MM.1S (cell line): Measurements from ENCODE around the gene VEZT.

Experiments
- DNase-seq: peaks from one replicate; pipeline ENCODE4 v3.0.0-alpha.2; 2015
- H2AFZ ChIP-seq: fragments of 300-600 bp; sonication (generic); 2 replicates; pipeline ENCODE4 v1.6.0; 2016; ENCODE audit warnings: antibody characterized with exemption, low read length
- H3F3A ChIP-seq: fragments of 300-600 bp; sonication (generic); 2 replicates; pipeline ENCODE4 v1.6.1; 2016; ENCODE audit warnings: mild to moderate bottlenecking, antibody characterized with exemption, low read length, moderate library complexity, mixed read lengths; ENCODE audit not compliant: insufficient read depth
- H3K27ac ChIP-seq: fragments of 300-600 bp; sonication (generic); 2 replicates; pipeline ENCODE4 v1.5.1; 2016; ENCODE audit warnings: mild to moderate bottlenecking, low read length
- H3K27me3 ChIP-seq: fragments of 300-600 bp; sonication (generic); replicated peaks from 2 replicates; pipeline ENCODE4 v1.6.0; 2016; ENCODE audit warnings: low read length; ENCODE audit not compliant: insufficient read depth
- H3K36me3 ChIP-seq: fragments of 300-600 bp; sonication (generic); replicated peaks from 2 replicates; pipeline ENCODE4 v1.6.1; 2016; ENCODE audit warnings: mild to moderate bottlenecking, low read length, mixed read lengths; ENCODE audit not compliant: insufficient read depth
- H3K4me1 ChIP-seq: fragments of 300-600 bp; sonication (generic); 2 replicates; pipeline ENCODE4 v1.6.1; 2016; ENCODE audit warnings: low read length, mixed read lengths
- H3K4me2 ChIP-seq: fragments of 300-600 bp; sonication (generic); 2 replicates; pipeline ENCODE4 v1.6.0; 2016; ENCODE audit warnings: low read depth, low read length
- H3K4me3 ChIP-seq: fragments of 300-600 bp; sonication (generic); 2 replicates; pipeline ENCODE4 v1.5.1; 2016; ENCODE audit warnings: low read length, mixed read lengths
- H3K79me2 ChIP-seq: fragments of 300-600 bp; sonication (generic); 2 replicates; pipeline ENCODE4 v1.6.1; 2016; ENCODE audit warnings: mixed run types, low read length, mixed read lengths
- H3K9ac ChIP-seq: fragments of 300-600 bp; sonication (generic); 2 replicates; pipeline ENCODE4 v1.6.1; 2016; ENCODE audit warnings: low read length, mixed read lengths
- H3K9me2 ChIP-seq: fragments of 300-600 bp; sonication (generic); replicated peaks from 2 replicates; pipeline ENCODE4 v1.6.1; 2016; ENCODE audit warnings: mild to moderate bottlenecking, low read length, mixed read lengths; ENCODE audit not compliant: insufficient read depth
- H3K9me3 ChIP-seq: fragments of 300-600 bp; sonication (generic); replicated peaks from 2 replicates; pipeline ENCODE4 v1.6.1; 2016; ENCODE audit warnings: mild to moderate bottlenecking, low read length, mixed read lengths; ENCODE audit not compliant: insufficient read depth
- H4K20me1 ChIP-seq: fragments of 300-600 bp; sonication (generic); 2 replicates; pipeline ENCODE4 v1.6.1; 2016; ENCODE audit warnings: mild to moderate bottlenecking, low read length, moderate library complexity, mixed read lengths; ENCODE audit not compliant: insufficient read depth
- CTCF ChIP-seq: fragments of 300-600 bp; sonication (generic); IDR thresholded peaks from 2 replicates; pipeline ENCODE4 v1.5.1; 2016; ENCODE audit warnings: antibody characterized with exemption, low read length, mixed read lengths
- EZH2 ChIP-seq: fragments of 300-600 bp; sonication (generic); optimal IDR thresholded peaks from 2 replicates; pipeline ENCODE3; 2017; ENCODE audit warnings: low read depth, mild to moderate bottlenecking, antibody characterized with exemption, low read length, mixed read lengths
- EZH2phosphoT487 ChIP-seq: fragments of 300-600 bp; sonication (generic); IDR thresholded peaks from 2 replicates; pipeline ENCODE4 v1.6.1; 2018; ENCODE audit warnings: antibody characterized with exemption, low read length

VEZT gene

GRCh38 chr12:95207407-95207806, 10.2 kb upstream of the VEZT start:
- no peak for DNase-seq
- no peak overlapping the region for H3K4me2 ChIP-seq

GRCh38 chr12:95208678-95209077, 8.9 kb upstream of the VEZT start:
- Histone ChIP-seq H3K36me3 (no peaks in the 10 kb centered on the region), H3K9me3 (no peaks in the 10 kb centered on the region), H4K20me1 (no peaks in the 10 kb centered on the region), H3K79me2 (no peaks in the 10 kb centered on the region), H2AFZ (no peak overlapping the region), H3K27ac (no peak overlapping the region), H3K9me2 (no peaks in the 10 kb centered on the region), H3K9ac (no peak overlapping the region), H3K4me3 (no peak overlapping the region), H3K27me3 (no peaks in the 10 kb centered on the region), H3K4me2 (no peak overlapping the region), H3F3A (no peaks in the 10 kb centered on the region), H3K4me1 (0 out of 2 replicates have a peak, but pooled peaks cover 3% of the 10 kb centered on the region)
- TF ChIP-seq EZH2 (no peak), CTCF (no peak), EZH2phosphoT487 (no peak)
- no peak for DNase-seq

More at GRCh38 chr12:95207407-95207806, 10.2 kb upstream of the VEZT start:
- Histone ChIP-seq H3K36me3 (no peaks in the 10 kb centered on the region), H3K9me3 (no peaks in the 10 kb centered on the region), H2AFZ (no peak overlapping the region), H3K27ac (no peak overlapping the region), H3K79me2 (no peaks in the 10 kb centered on the region), H3K9me2 (no peaks in the 10 kb centered on the region), H3K4me3 (no peak overlapping the region), H3K27me3 (no peaks in the 10 kb centered on the region), H4K20me1 (no peaks in the 10 kb centered on the region), H3K9ac (no peak overlapping the region), H3F3A (no peaks in the 10 kb centered on the region), H3K4me1 (0 out of 2 replicates have a peak, but pooled peaks cover 3% of the 10 kb centered on the region)
- no peak for TF ChIP-seq EZH2phosphoT487
- no peak for TF ChIP-seq EZH2
- TF ChIP-seq CTCF = no peak

- Histone ChIP-seq H3K4me3 (no peak overlapping the region), H3K36me3 (no peaks in the 10 kb centered on the region), H3F3A (no peaks in the 10 kb centered on the region), H3K27me3 (no peaks in the 10 kb centered on the region), H3K9me3 (no peaks in the 10 kb centered on the region), H2AFZ (no peak overlapping the region), H3K4me1 (peaks cover 6% of the 10 kb centered on the region; the same call in 1 of the 2 replicates), H3K27ac (no peak overlapping the region), H3K79me2 (no peaks in the 10 kb centered on the region), H3K4me2 (no peak overlapping the region), H3K9me2 (no peaks in the 10 kb centered on the region), H4K20me1 (no peaks in the 10 kb centered on the region), H3K9ac (no peak overlapping the region)
- TF ChIP-seq CTCF = no peak
- TF ChIP-seq EZH2 = no peak
- TF ChIP-seq EZH2phosphoT487 = no peak
- no peak for DNase-seq
Observed at GRCh38 chr12:95212586-95212985, 5.0 kb upstream of the VEZT start.
